GM18858 (cell line): ENCODE measurements around the gene PSG6.
"Not testable (repeated sequence)": the region's sequence is repeated elsewhere in the genome, so short reads cannot be mapped to it uniquely, and the experiment has no call there.

Source experiments
- ATAC-seq: cut with Tn5 transposase; IDR thresholded peaks from one replicate; pipeline ENCODE4 v1.9.1; 2021; ENCODE audit not compliant: unreplicated experiment

PSG6 gene

GRCh38 chr19:42917634-42918033, at the start of gene PSG6:
TSS of gene PSG6 (minus strand) at chr19:42917894. CDS start at chr19:42917792, 102 bp downstream.
- not testable (repeated sequence) for ATAC-seq

- no peak for ATAC-seq
Observed at GRCh38 chr19:42965176-42965575, 47.5 kb upstream of the PSG6 start.

GRCh38 chr19:42961119-42961518, 43.4 kb upstream of the PSG6 start:
- no peak for ATAC-seq

GRCh38 chr19:42952126-42952525, 34.4 kb upstream of the PSG6 start:
- ATAC-seq = not testable (repeated sequence)

GRCh38 chr19:42951476-42951875, 33.8 kb upstream of the PSG6 start:
- ATAC-seq = not testable (repeated sequence)

- ATAC-seq = no peak
Observed at GRCh38 chr19:42942187-42942789, 24.6 kb upstream of the PSG6 start.

GRCh38 chr19:42937107-42937506, 19.4 kb upstream of the PSG6 start, which contains the start of gene PSG7:
TSS of gene PSG7 (minus strand) at chr19:42937207. CDS start at chr19:42937076, 131 bp downstream.
- ATAC-seq = not testable (repeated sequence)

- not testable (repeated sequence) for ATAC-seq
Observed at GRCh38 chr19:42934726-42935125, 17.0 kb upstream of the PSG6 start.

GRCh38 chr19:42934183-42934582, 16.5 kb upstream of the PSG6 start:
- ATAC-seq = not testable (repeated sequence)

GRCh38 chr19:42933412-42933811, 15.7 kb upstream of the PSG6 start:
- not testable (repeated sequence) for ATAC-seq

- ATAC-seq = not testable (repeated sequence)
Observed at GRCh38 chr19:42932485-42933101, 14.9 kb upstream of the PSG6 start.

GRCh38 chr19:42930214-42930613, 12.5 kb upstream of the PSG6 start:
- ATAC-seq = not testable (repeated sequence)

- ATAC-seq = no peak
Observed at GRCh38 chr19:42928896-42929295, 11.2 kb upstream of the PSG6 start.

- ATAC-seq = no peak
Observed at GRCh38 chr19:42926781-42927180, 9.1 kb upstream of the PSG6 start.

- not testable (repeated sequence) for ATAC-seq
Observed at GRCh38 chr19:42923106-42923505, 5.4 kb upstream of the PSG6 start.

- not testable (repeated sequence) for ATAC-seq
Observed at GRCh38 chr19:42920971-42921370, 3.3 kb upstream of the PSG6 start.

GRCh38 chr19:42919757-42920079, 2.0 kb upstream of the PSG6 start:
- ATAC-seq = no peak

- ATAC-seq = not testable (repeated sequence)
Observed at GRCh38 chr19:42919070-42919756, 1.5 kb upstream of the PSG6 start.

GRCh38 chr19:42918377-42919069, 829 bp upstream of the PSG6 start:
- not testable (repeated sequence) for ATAC-seq

- not testable (repeated sequence) for ATAC-seq
Observed at GRCh38 chr19:42916931-42917330, 763 bp downstream of the PSG6 start.

- ATAC-seq = not testable (repeated sequence)
Observed at GRCh38 chr19:42913516-42913915, 4.2 kb downstream of the PSG6 start.
